Heart right ventricle (tissue), 16 donors: Measurements from ENCODE around the gene DHRS11. TPM values are rescaled to one million over a fixed set of nuclear protein-coding genes. Genes with fewer than 3 reads are reported as not detected.

Source experiments
- ATAC-seq, 8 donors: fragments of 200-7000 bp; cut with Tn5 transposase; one replicate each; pipeline ENCODE4 v1.9.1; 2020; ENCODE audit warnings: mild to moderate bottlenecking in 8 of 8, moderate library complexity in 8 of 8, moderate number of reproducible peaks in 1 of 8
- DNase-seq, 2 donors: peaks; one replicate each; pipeline ENCODE4 v3.0.0-alpha.2; 2020
- H3K27ac ChIP-seq, 10 donors: fragments of 200-600 bp; sonication (generic) in 2 of 10; one replicate each; pipeline versions ENCODE4 v1.5.0 to v1.8.0; 2020 to 2022; ENCODE audit warnings: mild to moderate bottlenecking in 3 of 10
- H3K27me3 ChIP-seq, 7 donors: fragments of 200-600 bp; one replicate each; pipeline ENCODE4 v1.8.0; 2021 to 2022; ENCODE audit warnings: mild to moderate bottlenecking in 2 of 7
- H3K36me3 ChIP-seq, 9 donors: fragments of 200-600 bp; sonication (generic) in 1 of 9; one replicate each; pipeline versions ENCODE4 v1.5.0 to v1.8.0; 2020 to 2022; ENCODE audit warnings: mild to moderate bottlenecking in 2 of 9
- H3K4me1 ChIP-seq, 9 donors: fragments of 200-600 bp; sonication (generic) in 1 of 9; one replicate each; pipeline versions ENCODE4 v1.5.0 to v1.8.0; 2020 to 2022; ENCODE audit warnings: mild to moderate bottlenecking in 4 of 9
- H3K4me3 ChIP-seq, 10 donors: fragments of 200-600 bp; sonication (generic) in 2 of 10; one replicate each; pipeline versions ENCODE4 v1.5.0 to v1.8.0; 2020 to 2022; ENCODE audit warnings: mild to moderate bottlenecking in 7 of 10, moderate library complexity in 2 of 10
- H3K9me3 ChIP-seq, 11 donors: fragments of 200-600 bp in 10 of 11; sonication (generic) in 2 of 11; one replicate each; pipeline versions ENCODE4 v1.5.0 to v1.8.0; 2013 to 2022; ENCODE audit warnings: mild to moderate bottlenecking in 2 of 11, control low read depth in 1 of 11, moderate library complexity in 1 of 11
- CTCF ChIP-seq, 9 donors: fragments of 200-600 bp; sonication (generic) in 2 of 9; IDR thresholded peaks; one replicate each; pipeline versions ENCODE4 v1.5.0 to v1.8.0; 2021 to 2022; ENCODE audit warnings: antibody characterized with exemption in 9 of 9, mild to moderate bottlenecking in 5 of 9, moderate library complexity in 1 of 9
- WGBS, 2 donors: extraction: QIAGEN DNeasy Blood & Tissue Kit; methylation state at CpG; one replicate each; pipeline ENCODE4 v1.1.7; 2013; ENCODE audit warnings: inconsistent platforms in 1 of 2; 5-methylcytosine and 5-hydroxymethylcytosine counted together
- intact Hi-C, 10 donors: fragments of 100-400 bp; cut with DNase I; formaldehyde crosslinking; loops; one replicate each; pipeline versions ENCODE4 v1.11.1 to v1.14.2; 2022
- polyA plus RNA-seq, 2 donors: library from polyadenylated mRNA; stranded (reverse); fragments of 200-250 nt; gene quantifications; one replicate each; pipeline ENCODE4 v1.2.3, GENCODE V29; 2013
- total RNA-seq, 10 donors: library from RNA; stranded (reverse); fragmentation: NEBNext Ultra II Directional in 3 of 10; extraction: Animal tissue kit (Norgen Biotek cat#: 25700) in 3 of 10; gene quantifications; one replicate each; pipeline versions ENCODE4 v1.2.1 to v1.2.4, GENCODE V29; 2021 to 2023
- donor health status: Arrhythmogenic right ventricular cardiomyopathy.
- donor health status: ischemic (EF 13 %, LVEDD 7.1; RV severe dilation, severe dysfunction).
- donor health status: healthy with polysubstance abuse.
- donor health status: DM: no; HTN: yes; CAD: no.
- donor health status: DM: no; HTN: no; CAD: no.
- donor health status: ischemic (EF 25% LVEDD 6.9; RV normal size, moderate dysfunction).
- donor health status: ischemic (EF 25% LVEDD 5.7; RV mildly dilated, moderate dysfunction).
- donor health status: healthy.
- donor health status: DM: yes; HTN: yes; CAD: no.
- donor health status: Ischemic cardiomyopathy.
- donor health status: ischemic (EF 35%, LVEDD 5.7; RV mildly dilated, moderate dysfunction).
- donor health status: nonischemic (EF 11% LVEDD 7.7; RV severe dilation, severe dysfunction).
- donor health status: DM: yes; HTN: yes; CAD: no.
- donor health status: PGD.
- donor health status: ischemic (EF 29% LVEDD 5.4; RV normal size, mild dysfunction).
- donor health status: nonischemic (EF 23%, LVEDD 6.1; RV moderate dilation, normal function).

DHRS11 gene
- total and polyA plus RNA-seq, 12 donors = 11.0 to 24.7 (median 18.9) TPM

GRCh38 chr17:36628576-36628975 lies 36.9 kb downstream of the DHRS11 start:
- H3K36me3 ChIP-seq = no peaks in the 10 kb centered on the region
- intact Hi-C loops = loop anchor here in 6 of 10 donors (2.0 to 10.0 kb wide), 4 partner anchors 420 to 616 kb away; no protein-coding TSS in a partner anchor
- ATAC-seq (no peak), DNase-seq (no peak)
- H3K27ac ChIP-seq = no peak overlapping the region
- no peak for TF ChIP-seq CTCF (IDR thresholded peaks at IDR 0.05)
- H3K4me3 ChIP-seq = no peak overlapping the region
- H3K27me3 ChIP-seq = peaks cover 0 to 25% (median 7%) of the 10 kb centered on the region in 7 donors
- 92 to 94% methylated on average over 2 of the region's 2 CpGs for WGBS, 2 donors
- no peaks in the 10 kb centered on the region for H3K9me3 ChIP-seq
- H3K4me1 ChIP-seq = peaks cover 0 to 12% (median 0%) of the 10 kb centered on the region in 9 donors

- Histone ChIP-seq H3K9me3 (no peaks in the 10 kb centered on the region), H3K27ac (no peak overlapping the region), H3K27me3 (peaks cover 0 to 31% (median 14%) of the 10 kb centered on the region in 7 donors), H3K4me1 (peaks cover 0 to 17% (median 0%) of the 10 kb centered on the region in 9 donors), H3K36me3 (no peaks in the 10 kb centered on the region), H3K4me3 (no peak overlapping the region)
- peak; percentile 96 to 99 (median 98) for TF ChIP-seq CTCF (IDR thresholded peaks at IDR 0.05)
- intact Hi-C loops = loop anchor here in 9 of 10 donors (1.0 to 10.0 kb wide), 5 partner anchors 418 to 615 kb away; no protein-coding TSS in a partner anchor
- ATAC-seq (peak; percentile 75 to 92 (median 90)), DNase-seq (peak; percentile 71 to 75)
- 20 to 21% methylated on average over 14 of the region's 14 CpGs for WGBS, 2 donors
Measured at GRCh38 chr17:36629252-36629847, 37.7 kb downstream of the DHRS11 start.

- 69 to 75% methylated on average over 8 of the region's 8 CpGs for WGBS, 2 donors
- H3K4me1 ChIP-seq = peaks cover 0 to 17% (median 0%) of the 10 kb centered on the region in 9 donors
- intact Hi-C loops = loop anchor here (1.0 to 10.0 kb wide), 9 partner anchors 417 to 615 kb away; no protein-coding TSS in a partner anchor
- no peak for DNase-seq
- H3K4me3 ChIP-seq = no peak overlapping the region
- H3K9me3 ChIP-seq = no peaks in the 10 kb centered on the region
- H3K27me3 ChIP-seq = peaks cover 0 to 36% (median 18%) of the 10 kb centered on the region in 7 donors
- no peak for TF ChIP-seq CTCF (IDR thresholded peaks at IDR 0.05)
- H3K36me3 ChIP-seq = no peaks in the 10 kb centered on the region
- no peak overlapping the region for H3K27ac ChIP-seq
- ATAC-seq = no peak
Measured at GRCh38 chr17:36629970-36630502, 38.4 kb downstream of the DHRS11 start.

- no peak overlapping the region for H3K27ac ChIP-seq
- DNase-seq (no peak), ATAC-seq (no peak)
- TF ChIP-seq CTCF (IDR thresholded peaks at IDR 0.05) = no peak
- H3K4me1 ChIP-seq = peaks cover 0 to 17% (median 0%) of the 10 kb centered on the region in 9 donors
- intact Hi-C loops = loop anchor here in 6 of 10 donors (2.0 to 10.0 kb wide), 5 partner anchors 416 to 604 kb away; no protein-coding TSS in a partner anchor
- no peaks in the 10 kb centered on the region for H3K36me3 ChIP-seq
- H3K9me3 ChIP-seq = no peaks in the 10 kb centered on the region
- WGBS, 2 donors = 65 to 74% methylated on average over 4 of the region's 4 CpGs
- H3K4me3 ChIP-seq = no peak overlapping the region
- peaks cover 0 to 46% (median 27%) of the 10 kb centered on the region in 7 donors for H3K27me3 ChIP-seq
Measured at GRCh38 chr17:36631022-36631421, 39.3 kb downstream of the DHRS11 start.
